DND-41 (cell line): ENCODE data around the gene NOS1.

Source experiments
- ATAC-seq: fragments of 200-7000 bp; cut with Tn5 transposase; 3 replicates; pipeline ENCODE4 v1.9.1; 2021; ENCODE audit warnings: low read depth; ENCODE audit not compliant: insufficient read depth
- DNase-seq: peaks from one replicate; pipeline ENCODE4 v3.0.0-alpha.2; 2020
- H2AFZ ChIP-seq: 2 replicates; pipeline ENCODE4 v1.6.0; 2012; ENCODE audit warnings: low read depth, low read length
- H3K27ac ChIP-seq: 2 replicates; pipeline ENCODE4 v1.5.1; 2012; ENCODE audit warnings: low read length, inconsistent platforms
- H3K27me3 ChIP-seq: fragments of 200-600 bp; sonication (generic); 2 replicates; pipeline ENCODE4 v1.6.0; 2012; ENCODE audit warnings: low read length, mild to moderate bottlenecking, inconsistent platforms; ENCODE audit not compliant: insufficient read depth, poor library complexity
- H3K36me3 ChIP-seq: 2 replicates; pipeline ENCODE4 v1.5.1; 2012; ENCODE audit warnings: low read length, inconsistent platforms; ENCODE audit not compliant: insufficient read depth
- H3K4me1 ChIP-seq: 2 replicates; pipeline ENCODE4 v1.5.1; 2012; ENCODE audit warnings: mild to moderate bottlenecking, low read length; ENCODE audit not compliant: insufficient read depth
- H3K4me2 ChIP-seq: 2 replicates; pipeline ENCODE4 v1.6.0; 2012; ENCODE audit warnings: mild to moderate bottlenecking, moderate library complexity, low read length, inconsistent platforms; ENCODE audit not compliant: insufficient read depth
- H3K4me3 ChIP-seq, 2 experiments: fragments of 200-600 bp in 1 of 2; shearing (Covaris generic) in 1 of 2; 2 replicates each; pipeline ENCODE4 v1.5.1; 2012 to 2016; ENCODE audit warnings: inconsistent platforms in 2 of 2, low read length in 2 of 2, mild to moderate bottlenecking in 2 of 2, low read depth in 1 of 2, moderate library complexity in 1 of 2
- H3K79me2 ChIP-seq: 2 replicates; pipeline ENCODE4 v1.6.0; 2012; ENCODE audit warnings: low read length, inconsistent platforms; ENCODE audit not compliant: insufficient read depth
- H3K9ac ChIP-seq: 2 replicates; pipeline ENCODE4 v1.6.0; 2012; ENCODE audit warnings: low read depth, mild to moderate bottlenecking, inconsistent platforms, low read length, moderate library complexity
- H3K9me3 ChIP-seq: 2 replicates; pipeline ENCODE4 v1.5.1; 2012; ENCODE audit warnings: low read length, moderate library complexity, mild to moderate bottlenecking, inconsistent platforms; ENCODE audit not compliant: insufficient read depth, severe bottlenecking
- H4K20me1 ChIP-seq: 2 replicates; pipeline ENCODE4 v1.6.0; 2012; ENCODE audit warnings: low read length; ENCODE audit not compliant: insufficient read depth
- EZH2 ChIP-seq: IDR thresholded peaks from 3 replicates; pipeline ENCODE4 v1.6.1; 2012; ENCODE audit warnings: borderline replicate concordance, low read depth, mild to moderate bottlenecking, moderate library complexity, low read length, inconsistent platforms; ENCODE audit not compliant: severe bottlenecking
- TF ChIP-seq, protein P1 (sequence below): IDR thresholded peaks from 2 replicates; pipeline ENCODE4 v1.5.1; 2012; ENCODE audit warnings: borderline replicate concordance, low read length, moderate library complexity, mild to moderate bottlenecking; ENCODE audit not compliant: poor library complexity, severe bottlenecking; ENCODE audit errors: extremely low read depth

NOS1 gene

DNA sequence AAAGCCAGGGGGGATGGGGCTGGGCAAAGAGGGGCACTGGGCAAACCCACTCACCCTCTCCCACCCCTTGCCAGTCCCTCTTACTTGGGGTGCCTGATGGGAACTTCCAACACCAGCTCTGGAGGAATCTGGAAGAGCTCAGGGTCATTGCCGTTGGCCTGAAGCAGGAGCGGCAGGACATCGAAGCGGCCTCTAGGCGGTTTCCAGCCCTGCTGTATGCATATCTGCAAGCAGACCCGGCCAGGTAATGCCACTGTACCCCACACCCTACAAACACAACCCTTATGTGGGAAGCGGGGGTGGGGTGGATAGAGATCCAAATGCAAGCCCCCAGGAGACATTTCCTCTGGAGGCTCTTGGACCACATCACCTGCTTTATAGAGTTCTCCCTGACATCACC, 83.6 kb downstream of the NOS1 start:
- Histone ChIP-seq H3K27me3 (peaks cover 6% of the 10 kb centered on the region), H3K4me3 (no peak overlapping the region), H3K36me3 (no peaks in the 10 kb centered on the region), H3K79me2 (no peaks in the 10 kb centered on the region), H4K20me1 (no peaks in the 10 kb centered on the region), H3K9me3 (no peaks in the 10 kb centered on the region), H3K27ac (no peak overlapping the region), H2AFZ (no peak overlapping the region), H3K9ac (no peak overlapping the region), H3K4me1 (no peaks in the 10 kb centered on the region), H3K4me2 (no peak overlapping the region)
- TF ChIP-seq, protein P1, sequence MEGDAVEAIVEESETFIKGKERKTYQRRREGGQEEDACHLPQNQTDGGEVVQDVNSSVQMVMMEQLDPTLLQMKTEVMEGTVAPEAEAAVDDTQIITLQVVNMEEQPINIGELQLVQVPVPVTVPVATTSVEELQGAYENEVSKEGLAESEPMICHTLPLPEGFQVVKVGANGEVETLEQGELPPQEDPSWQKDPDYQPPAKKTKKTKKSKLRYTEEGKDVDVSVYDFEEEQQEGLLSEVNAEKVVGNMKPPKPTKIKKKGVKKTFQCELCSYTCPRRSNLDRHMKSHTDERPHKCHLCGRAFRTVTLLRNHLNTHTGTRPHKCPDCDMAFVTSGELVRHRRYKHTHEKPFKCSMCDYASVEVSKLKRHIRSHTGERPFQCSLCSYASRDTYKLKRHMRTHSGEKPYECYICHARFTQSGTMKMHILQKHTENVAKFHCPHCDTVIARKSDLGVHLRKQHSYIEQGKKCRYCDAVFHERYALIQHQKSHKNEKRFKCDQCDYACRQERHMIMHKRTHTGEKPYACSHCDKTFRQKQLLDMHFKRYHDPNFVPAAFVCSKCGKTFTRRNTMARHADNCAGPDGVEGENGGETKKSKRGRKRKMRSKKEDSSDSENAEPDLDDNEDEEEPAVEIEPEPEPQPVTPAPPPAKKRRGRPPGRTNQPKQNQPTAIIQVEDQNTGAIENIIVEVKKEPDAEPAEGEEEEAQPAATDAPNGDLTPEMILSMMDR, result no peak
- no peak for TF ChIP-seq EZH2
- ATAC-seq, result no peak
- no peak for DNase-seq

DNA sequence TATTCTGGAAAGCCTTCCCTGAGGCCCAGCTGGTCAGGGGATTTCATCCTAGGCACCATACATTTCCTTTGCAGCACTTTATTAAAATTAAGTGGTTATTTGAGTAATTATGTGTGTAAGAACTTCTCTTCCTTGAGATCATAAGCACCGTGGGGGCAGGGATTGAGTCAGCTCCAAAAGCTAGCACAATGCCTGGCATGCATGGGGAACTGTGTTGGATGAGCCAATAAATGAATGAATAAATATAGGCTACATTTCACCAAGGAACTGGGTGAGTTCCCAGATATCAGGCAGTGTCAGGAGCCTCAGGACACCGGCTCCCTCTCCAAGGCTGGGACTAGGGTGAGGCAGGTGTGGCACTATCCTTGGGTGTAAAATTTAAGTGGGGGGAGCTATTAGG, 88.3 kb downstream of the NOS1 start:
- no peak overlapping the region for H2AFZ ChIP-seq
- no peaks in the 10 kb centered on the region for H3K36me3 ChIP-seq
- no peak overlapping the region for H3K27ac ChIP-seq
- H4K20me1 ChIP-seq, result no peaks in the 10 kb centered on the region
- DNase-seq, result no peak
- ATAC-seq, result no peak
- H3K27me3 ChIP-seq, result peaks cover 6% of the 10 kb centered on the region
- no peaks in the 10 kb centered on the region for H3K79me2 ChIP-seq
- no peak overlapping the region for H3K4me2 ChIP-seq
- no peaks in the 10 kb centered on the region for H3K4me1 ChIP-seq
- H3K4me3 ChIP-seq, result no peak overlapping the region
- no peak overlapping the region; the same call in 1 of the 2 replicates for H3K9ac ChIP-seq
- H3K9me3 ChIP-seq, result no peaks in the 10 kb centered on the region
- TF ChIP-seq EZH2, result no peak
- TF ChIP-seq, protein P1, result no peak

DNA sequence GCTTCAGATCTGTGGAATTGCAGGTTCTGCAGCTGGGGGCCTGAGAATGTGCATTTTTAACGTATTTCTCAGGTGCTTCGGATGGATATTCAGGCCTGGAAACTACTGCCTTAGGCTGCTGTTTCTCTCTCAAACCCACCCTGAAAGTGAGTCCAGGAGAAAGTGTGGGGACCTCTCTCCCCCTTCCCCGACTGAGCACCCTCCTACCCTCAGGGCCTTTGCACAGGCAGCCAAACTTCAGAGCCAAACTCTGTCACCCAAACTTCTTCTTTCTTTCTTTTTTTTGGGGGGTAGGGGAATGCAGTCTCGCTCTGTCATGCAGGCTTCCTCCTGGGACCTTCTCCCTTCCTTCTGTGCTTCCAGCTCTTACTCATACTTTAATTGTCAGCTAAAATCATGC, 88.7 kb downstream of the NOS1 start:
- Histone ChIP-seq H2AFZ (no peak overlapping the region), H3K9me3 (no peaks in the 10 kb centered on the region), H3K27ac (no peak overlapping the region), H3K79me2 (no peaks in the 10 kb centered on the region), H3K4me1 (no peaks in the 10 kb centered on the region), H3K27me3 (peaks cover 6% of the 10 kb centered on the region), H3K4me3 (no peak overlapping the region), H3K36me3 (no peaks in the 10 kb centered on the region), H3K9ac (no peak overlapping the region; the same call in 1 of the 2 replicates), H4K20me1 (no peaks in the 10 kb centered on the region), H3K4me2 (no peak overlapping the region)
- ATAC-seq (no peak), DNase-seq (no peak)
- TF ChIP-seq, protein P1, result no peak
- no peak for TF ChIP-seq EZH2

DNA sequence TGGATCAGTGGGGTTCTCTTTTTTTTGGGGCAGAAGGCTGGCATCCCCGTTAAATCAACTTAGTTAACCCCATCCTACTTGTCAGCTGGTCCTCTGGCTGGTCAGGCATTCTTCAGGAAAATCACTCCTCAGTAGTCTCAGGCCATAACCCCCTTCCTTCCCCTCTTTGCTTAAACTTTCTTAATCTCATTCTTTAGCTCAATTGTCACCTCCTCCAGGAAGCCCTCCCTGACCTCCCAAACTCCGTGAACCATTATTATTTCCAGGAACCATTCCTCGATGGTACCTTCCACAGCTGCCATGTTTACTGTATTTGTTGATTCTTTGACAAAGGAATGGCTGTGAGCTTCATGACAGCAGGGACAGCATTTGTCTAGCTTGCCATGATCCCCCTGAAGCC, 98.7 kb downstream of the NOS1 start:
- DNase-seq, result no peak
- no peak for TF ChIP-seq EZH2
- TF ChIP-seq, protein P1, result no peak

More for the DNA sequence above, 98.7 kb downstream of the NOS1 start:
- no peak overlapping the region for H3K4me3 ChIP-seq
- ATAC-seq, result no peak
- H3K27ac ChIP-seq, result no peak overlapping the region
- H3K4me2 ChIP-seq, result no peak overlapping the region
- peaks cover 10% of the 10 kb centered on the region for H3K27me3 ChIP-seq
- H4K20me1 ChIP-seq, result no peaks in the 10 kb centered on the region
- H3K36me3 ChIP-seq, result no peaks in the 10 kb centered on the region
- no peaks in the 10 kb centered on the region for H3K4me1 ChIP-seq
- no peaks in the 10 kb centered on the region for H3K9me3 ChIP-seq
- no peak overlapping the region for H2AFZ ChIP-seq
- H3K79me2 ChIP-seq, result no peaks in the 10 kb centered on the region
- no peak overlapping the region for H3K9ac ChIP-seq
